OCI-LY3 (cell line): ENCODE measurements around the gene CIT.

Experiments used
- EZH2phosphoT487 ChIP-seq: fragments of 200-600 bp; shearing (Covaris generic); IDR thresholded peaks from 2 replicates; pipeline ENCODE4 v1.6.1; 2018; ENCODE audit warnings: antibody characterized with exemption, mixed run types, low read depth
- TF ChIP-seq, protein P1 (sequence below): fragments of 200-600, 300-600 bp; sonication (generic); IDR thresholded peaks from 2 replicates; pipeline ENCODE4 v1.5.1; 2014; ENCODE audit warnings: antibody characterized with exemption, low read length, low read depth

DNA sequence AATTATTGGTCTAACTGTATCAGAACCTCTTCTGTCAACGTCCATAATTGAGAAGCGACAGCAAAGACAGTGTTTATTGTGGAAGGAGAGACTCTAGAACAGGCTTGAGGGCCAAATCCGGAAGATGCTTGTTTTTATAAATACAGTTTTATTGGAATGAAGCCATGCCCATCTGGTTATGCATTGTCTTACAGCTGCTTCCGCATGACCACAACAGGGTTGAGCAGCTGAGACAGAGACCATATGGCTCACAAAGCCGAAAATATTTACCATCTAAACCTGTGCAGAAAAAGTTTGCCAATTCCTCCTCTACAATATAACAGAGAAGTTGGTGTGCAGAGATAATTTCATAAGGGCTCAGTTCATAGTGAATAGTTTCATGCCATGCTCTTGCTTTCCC lies 184.7 kb downstream of the CIT start:
- TF ChIP-seq, protein P1, sequence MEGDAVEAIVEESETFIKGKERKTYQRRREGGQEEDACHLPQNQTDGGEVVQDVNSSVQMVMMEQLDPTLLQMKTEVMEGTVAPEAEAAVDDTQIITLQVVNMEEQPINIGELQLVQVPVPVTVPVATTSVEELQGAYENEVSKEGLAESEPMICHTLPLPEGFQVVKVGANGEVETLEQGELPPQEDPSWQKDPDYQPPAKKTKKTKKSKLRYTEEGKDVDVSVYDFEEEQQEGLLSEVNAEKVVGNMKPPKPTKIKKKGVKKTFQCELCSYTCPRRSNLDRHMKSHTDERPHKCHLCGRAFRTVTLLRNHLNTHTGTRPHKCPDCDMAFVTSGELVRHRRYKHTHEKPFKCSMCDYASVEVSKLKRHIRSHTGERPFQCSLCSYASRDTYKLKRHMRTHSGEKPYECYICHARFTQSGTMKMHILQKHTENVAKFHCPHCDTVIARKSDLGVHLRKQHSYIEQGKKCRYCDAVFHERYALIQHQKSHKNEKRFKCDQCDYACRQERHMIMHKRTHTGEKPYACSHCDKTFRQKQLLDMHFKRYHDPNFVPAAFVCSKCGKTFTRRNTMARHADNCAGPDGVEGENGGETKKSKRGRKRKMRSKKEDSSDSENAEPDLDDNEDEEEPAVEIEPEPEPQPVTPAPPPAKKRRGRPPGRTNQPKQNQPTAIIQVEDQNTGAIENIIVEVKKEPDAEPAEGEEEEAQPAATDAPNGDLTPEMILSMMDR, result no peak
- TF ChIP-seq EZH2phosphoT487, result no peak
